ENCODE measurements around the gene ELOVL2.

DNA sequence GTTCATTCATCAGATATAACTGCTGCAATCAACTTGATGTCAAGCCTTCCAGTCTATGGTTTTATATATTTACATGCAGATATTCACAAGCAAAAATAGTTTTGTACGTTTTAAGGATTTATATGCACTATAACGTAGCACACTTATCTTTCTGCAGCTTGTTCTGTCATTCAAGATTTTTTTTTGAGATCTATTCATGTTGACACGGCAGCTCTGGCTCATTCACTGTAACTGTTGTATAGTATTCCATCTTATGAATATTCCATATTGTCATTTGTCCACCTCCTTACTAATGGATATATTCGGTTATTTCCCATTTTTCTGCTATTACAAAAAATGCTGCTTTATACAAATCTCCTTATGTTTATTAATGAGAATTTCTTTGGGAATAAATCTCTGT, 13.2 kb downstream of the ELOVL2 start:
- TF ChIP-seq CTCF (IDR thresholded peaks at IDR 0.05; ENCODE audit: borderline replicate concordance, extremely low read depth, low read length, poor library complexity, severe bottlenecking) (no peak), EZH2 (IDR thresholded peaks at IDR 0.05; ENCODE audit: borderline replicate concordance, low read depth, low read length, severe bottlenecking) (no peak)

Data from DND-41 (cell line).